GM19035 (cell line): ENCODE measurements around the gene ZNF143.
A peak's percentile ranks its signal among the peaks of the same experiment; 100 is the strongest.
"Not testable (repeated sequence)": the region's sequence is repeated elsewhere in the genome, so short reads cannot be mapped to it uniquely, and the experiment has no call there.

ENCODE experiments used
- ATAC-seq: cut with Tn5 transposase; IDR thresholded peaks from one replicate; pipeline ENCODE4 v1.9.1; 2021; ENCODE audit not compliant: unreplicated experiment

ZNF143 gene

DNA sequence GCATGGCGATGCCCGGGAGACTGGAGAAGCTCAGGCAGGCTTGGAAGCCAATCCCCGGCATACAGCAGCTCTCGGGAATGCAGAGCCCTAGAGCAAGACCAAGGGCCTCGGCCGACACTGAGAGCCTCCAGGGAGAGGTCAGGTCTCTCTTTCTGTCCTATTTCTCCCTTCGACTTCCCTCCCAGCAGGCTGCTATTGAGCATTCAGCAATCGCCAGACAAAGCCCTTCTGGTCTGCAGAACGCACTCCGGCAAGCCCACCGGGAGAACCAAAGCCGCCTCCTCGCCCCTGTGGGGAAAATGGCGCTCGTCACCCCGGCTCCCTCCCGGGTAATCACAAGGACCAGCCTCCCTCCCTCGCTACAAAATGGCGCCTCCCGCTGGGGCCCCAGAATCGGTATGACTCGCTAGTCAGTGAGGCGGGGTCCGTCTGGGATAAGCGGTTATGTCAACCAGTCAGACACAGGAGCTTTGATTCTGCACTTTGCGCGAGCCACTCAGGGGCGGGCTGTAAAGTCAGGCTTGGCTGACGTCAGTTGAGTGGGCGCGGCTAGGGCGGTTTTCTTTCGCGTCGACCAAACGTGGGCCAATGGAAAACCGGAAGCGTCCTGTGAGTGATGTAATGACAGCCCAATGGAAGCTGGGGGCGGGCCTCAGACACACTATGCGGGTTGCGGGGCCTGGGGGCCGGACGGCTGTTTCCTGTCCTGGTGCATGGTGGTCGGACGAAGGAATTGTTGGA lies at the start of gene ZNF143:
Gene ZNF143, plus strand, starts transcription at position 691 of the 741 bp plus-strand sequence. CDS start 10,297 bp downstream, outside the sequence.
- peak; percentile 87 for ATAC-seq

DNA sequence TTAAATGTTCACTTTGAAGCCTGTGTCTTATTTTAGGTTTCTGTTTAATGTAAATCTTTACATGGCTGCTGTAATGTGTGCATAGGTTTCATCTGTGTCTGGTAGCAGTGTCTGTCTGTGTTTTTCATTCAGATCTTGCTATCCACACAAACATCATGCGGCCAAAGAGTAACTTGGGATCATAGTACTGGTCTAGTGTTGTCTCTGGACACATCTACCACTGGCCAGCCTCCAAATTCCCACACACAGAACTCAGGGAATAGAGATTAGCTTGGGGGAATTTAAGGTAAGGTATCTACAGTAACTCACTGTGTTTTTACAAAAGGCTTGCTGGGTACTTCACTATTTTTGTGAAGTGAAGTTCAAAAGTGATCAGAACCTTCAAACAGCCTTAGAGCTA lies 32.1 kb upstream of the ZNF143 start:
- ATAC-seq, result no peak

GRCh38 chr11:9438611-9439010 lies 22.2 kb upstream of the ZNF143 start:
- ATAC-seq, result no peak

DNA sequence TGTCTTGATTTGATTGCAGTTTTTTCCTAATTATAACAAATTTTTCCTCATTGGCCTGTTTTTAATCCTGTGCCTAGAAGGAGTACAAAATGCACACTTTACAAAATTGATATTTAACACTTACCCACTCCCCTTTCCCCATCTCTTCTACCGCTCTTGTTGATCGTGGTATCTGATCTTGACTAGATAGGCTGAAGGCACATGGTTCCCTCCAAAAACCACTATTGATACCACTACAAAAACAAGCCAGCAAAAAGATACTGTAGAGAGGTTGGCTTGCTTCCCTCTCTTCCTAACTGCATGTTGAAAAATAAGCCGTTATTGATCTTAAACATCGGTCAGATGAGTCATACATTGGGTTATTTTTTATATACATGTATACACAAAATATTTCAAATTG lies 14.6 kb upstream of the ZNF143 start:
- no peak for ATAC-seq

DNA sequence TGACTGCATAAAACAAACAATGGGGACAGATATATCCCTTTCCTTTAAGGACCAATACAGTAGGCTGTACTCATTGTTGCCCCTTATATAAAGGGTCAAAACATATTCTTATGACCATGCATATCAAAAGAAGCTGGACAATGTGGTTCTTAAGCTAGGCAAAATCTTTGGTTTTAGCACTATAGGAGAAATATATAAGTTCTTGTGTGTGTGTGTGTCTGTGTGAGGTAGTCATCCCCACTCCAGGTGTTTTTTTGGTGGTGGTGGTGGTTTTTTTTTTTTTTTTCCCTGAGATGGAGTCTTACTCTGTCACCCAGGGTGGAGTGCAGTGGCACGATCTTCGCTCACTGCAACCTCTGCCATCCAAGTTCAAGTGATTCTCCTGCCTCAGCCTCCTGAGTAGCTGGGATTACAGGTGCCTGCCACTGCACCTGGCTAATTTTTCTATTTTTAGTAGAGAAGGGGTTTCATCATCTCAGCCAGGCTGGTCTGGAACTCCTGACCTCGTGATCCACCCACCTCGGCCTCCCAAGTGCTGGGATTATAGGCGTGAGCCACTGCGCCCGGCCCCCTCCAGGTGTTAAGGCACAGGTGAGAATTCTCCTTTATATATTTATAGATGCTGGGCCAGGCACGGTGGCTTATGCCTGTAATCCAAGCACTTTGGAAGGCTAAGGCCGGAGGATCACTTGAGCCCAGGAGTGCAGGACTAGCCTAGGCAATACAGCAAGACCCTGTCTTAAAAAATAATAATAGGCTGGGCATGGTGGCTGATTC lies 12.0 kb upstream of the ZNF143 start:
- ATAC-seq, result no peak

DNA sequence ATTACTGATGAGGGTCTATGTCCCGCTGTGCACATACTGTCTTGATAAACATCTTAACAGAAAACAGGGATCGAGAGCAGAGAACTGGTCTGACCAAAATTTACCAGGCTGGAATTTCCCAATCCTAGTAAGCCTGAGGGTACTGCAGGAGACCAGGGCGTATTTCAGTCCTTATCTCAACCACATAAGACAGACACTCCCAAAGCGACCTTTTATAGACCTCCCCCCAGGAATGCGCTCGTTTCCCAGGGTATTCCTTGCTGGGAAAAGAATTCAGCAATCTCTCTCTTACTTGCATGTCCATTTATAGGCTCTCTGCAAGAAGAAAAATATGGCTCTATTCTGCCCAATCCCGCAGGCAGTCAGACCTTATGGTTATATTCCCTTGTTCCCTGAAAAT lies 8.8 kb upstream of the ZNF143 start:
- not testable (repeated sequence) for ATAC-seq

DNA sequence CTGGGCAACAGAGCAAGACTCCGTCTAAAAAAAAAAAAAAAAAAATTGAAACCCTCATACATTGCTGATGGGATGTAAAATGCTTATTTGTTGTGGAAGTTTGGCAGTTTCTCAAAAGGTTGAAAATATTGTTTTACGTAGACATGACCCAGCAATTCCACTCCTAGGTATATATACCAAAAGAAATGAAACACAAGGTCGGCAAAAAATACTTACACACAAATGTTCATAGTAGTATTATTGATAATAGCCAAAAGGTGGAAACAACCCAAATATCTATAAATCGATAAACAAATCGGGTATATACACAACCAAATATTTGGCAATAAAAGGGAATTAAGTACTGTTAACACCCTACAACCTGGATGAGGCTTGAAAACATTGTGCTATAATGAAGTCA lies 5.1 kb upstream of the ZNF143 start:
- ATAC-seq, result no peak

DNA sequence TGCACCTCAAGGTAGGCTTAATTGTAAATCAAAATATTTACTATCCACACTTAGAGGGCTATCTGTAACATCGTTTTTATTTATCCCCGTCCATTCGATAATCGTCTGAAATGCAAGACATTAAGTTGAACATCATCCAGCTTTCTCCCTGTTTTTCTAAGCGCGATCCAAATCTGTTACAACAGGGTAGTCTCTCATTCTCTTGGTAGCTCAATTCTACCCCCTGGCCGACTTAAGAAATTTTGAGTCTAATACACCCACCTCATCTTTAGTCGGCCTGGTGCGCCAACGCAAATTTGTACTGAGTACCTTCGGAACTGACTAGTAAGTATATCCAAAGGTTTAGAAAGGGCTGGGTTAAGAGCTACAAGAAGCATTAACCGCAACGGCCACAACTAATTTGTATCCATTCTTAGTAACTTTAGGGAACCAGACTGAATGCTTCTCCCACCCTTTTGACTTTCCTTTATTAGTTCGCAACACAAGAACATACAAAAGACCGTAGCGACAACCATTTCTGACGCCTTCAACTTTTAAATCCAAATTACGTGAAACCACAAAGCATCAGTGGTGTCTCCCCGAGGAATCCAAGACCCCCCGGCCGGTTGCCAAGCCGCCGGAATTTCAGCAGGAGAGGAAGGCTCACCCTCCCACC lies 1.0 kb upstream of the ZNF143 start:
- ATAC-seq, result no peak

DNA sequence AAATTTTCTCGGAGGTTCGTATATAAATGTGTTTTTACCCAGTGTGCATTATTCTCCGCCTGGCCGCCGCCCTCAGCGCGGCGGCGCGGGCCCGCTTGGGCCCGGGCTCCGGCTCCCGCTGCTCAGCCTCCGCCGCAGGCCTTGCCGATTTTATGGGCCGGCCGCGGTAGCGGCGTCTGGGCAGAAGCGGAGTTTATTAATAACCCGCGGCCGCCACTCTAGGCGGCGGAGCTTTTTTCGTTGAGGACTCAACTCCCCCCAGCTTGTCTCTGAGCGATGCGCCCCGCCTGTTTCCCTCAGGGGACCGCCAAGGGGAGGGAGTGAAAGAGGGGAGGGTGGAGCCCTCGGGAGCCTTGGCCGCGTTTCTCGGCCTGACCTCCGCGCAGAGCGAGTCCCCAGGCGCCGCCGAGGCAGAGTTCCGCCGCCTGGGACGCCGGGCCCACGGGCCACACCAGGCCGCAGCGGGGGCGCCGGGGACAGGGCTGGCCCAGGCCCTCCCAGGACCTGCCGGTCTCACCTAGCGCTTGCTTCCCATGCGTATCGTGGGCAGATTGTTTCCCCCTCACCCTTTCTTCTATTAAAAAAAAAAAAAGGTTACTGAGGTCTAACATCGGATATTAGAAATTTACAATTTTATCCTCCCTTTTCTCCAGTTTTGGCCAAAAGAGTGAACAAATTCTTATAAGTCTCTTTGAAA lies 399 bp downstream of the ZNF143 start:
- peak; percentile 51 for ATAC-seq

DNA sequence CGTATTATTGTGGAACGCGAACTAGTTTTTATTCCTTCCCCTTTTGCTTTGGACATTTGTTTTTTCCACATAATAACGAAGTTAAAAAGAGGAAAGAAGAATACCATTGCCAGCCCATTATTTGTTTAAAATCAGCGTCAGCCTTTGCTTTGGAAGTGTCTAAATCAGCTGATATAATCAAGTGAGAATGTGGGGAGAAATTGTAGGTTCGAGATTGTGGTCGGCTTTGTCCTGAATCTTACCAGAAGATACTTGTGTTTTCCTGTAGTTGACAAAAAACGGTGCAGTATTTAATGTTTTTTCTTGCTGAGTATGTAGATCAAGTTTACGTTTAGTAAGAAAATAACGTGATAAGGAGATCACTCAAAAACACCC lies 935 bp downstream of the ZNF143 start:
- ATAC-seq, result no peak

DNA sequence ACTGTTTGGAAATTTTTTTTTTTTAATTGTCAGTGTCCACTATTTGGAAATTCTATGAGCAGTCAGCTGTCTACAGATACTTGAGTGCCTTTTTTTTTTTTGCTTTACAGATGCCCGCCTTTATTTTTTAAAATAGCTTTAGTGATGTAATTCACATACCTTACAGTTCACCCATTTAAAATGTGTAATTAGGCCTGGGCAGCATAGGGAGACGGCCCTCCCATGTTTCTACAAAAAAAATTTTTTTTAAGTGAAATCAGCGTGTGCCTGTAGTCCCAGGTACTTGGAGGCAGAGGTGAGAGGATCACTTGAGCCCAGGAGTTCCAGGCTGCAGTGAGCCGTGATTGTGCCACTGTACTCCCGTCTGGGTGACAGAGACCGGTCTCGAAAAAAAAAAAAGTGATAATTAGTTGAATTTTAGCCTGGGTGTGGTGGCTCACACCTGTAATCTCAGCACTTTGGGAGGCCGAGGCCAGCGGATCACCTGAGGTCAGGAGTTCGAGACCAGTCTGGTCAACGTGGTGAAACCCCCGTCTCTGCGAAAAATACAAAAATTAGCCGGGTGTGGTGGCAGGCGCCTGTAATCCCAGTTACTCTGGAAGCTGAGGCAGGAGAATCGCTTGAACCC lies 1.5 kb downstream of the ZNF143 start:
- no peak for ATAC-seq

DNA sequence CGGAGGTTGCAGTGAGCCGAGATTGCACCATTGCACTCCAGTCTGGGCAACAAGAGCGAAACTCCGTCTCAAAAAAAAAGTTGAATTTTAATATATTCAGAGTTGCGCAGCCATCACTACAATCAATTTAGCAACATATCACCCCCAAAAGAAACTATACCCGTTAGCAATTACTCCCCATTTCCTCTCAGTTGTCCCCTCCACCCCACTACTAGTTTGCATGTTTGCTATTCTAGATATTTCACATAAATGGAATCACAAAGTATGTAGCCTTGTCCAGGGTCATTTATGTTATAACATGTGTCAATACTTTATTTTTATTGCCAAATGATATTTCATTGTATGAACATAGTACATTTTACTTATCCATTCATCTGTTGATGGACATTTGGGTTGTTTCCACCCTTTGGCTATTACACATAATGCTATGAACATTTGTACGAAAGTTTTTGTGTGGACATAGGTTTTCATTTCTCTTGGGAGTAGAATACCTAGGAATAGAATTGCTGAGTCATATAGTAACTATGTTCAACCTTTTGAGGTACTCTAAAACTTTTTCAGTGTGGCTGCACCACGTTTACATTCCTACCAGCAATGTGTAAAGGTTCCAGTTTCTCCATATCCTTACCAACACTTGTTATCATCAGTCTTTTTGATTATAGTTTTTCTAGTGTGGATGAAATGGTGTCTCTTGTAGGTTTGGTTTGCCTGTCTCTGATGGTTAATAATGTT lies 2.2 kb downstream of the ZNF143 start:
- no peak for ATAC-seq

- ATAC-seq, result no peak
Measured at GRCh38 chr11:9470765-9471164, 10.0 kb downstream of the ZNF143 start.

GRCh38 chr11:9473408-9473807 lies 12.6 kb downstream of the ZNF143 start:
- no peak for ATAC-seq

GRCh38 chr11:9479899-9480298 lies 19.1 kb downstream of the ZNF143 start:
- no peak for ATAC-seq

- ATAC-seq, result no peak
Measured at GRCh38 chr11:9489080-9489765, 28.4 kb downstream of the ZNF143 start.

GRCh38 chr11:9490376-9490775 lies 29.6 kb downstream of the ZNF143 start:
- no peak for ATAC-seq

DNA sequence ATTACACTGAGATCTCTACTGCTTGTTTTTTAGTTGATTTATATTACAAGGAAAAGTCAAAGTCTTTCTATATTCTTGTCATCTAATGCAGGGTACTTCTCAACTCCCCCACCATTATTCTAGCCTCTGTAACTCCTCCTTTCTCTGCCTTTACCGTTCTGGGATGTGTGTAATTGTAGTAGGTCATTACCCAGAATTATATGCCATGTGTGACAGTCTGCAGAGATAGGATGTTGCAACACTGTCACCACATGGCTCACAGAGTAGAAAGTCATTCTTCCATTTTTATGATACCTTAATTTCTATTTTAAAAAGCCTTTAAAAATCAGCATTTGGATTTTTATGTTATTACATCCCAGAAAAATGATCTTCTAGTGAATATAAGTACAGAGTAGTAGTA lies 32.7 kb downstream of the ZNF143 start:
- no peak for ATAC-seq

DNA sequence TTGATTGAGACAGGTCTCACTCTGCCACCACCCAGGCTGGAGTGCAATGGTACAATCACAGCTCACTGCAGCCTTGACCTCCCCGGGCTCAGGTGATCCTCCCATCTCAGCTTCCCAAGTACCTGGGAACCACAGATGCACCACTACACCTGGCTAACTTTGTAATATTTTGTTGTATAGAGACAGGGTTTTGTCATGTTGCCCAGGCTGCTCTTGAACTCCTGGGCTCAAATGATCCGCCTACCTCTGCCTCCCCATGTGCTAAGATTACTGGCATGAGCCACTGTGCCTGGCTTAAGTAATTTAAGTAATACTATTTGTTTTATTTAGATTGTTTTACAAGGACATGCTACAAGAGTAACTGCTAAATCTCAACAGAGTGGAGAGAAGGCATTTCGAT lies 33.5 kb downstream of the ZNF143 start:
- ATAC-seq, result no peak
